Retina (tissue), 1 donor: Measurements from ENCODE around the gene TAS1R2.
"Not testable (repeated sequence)": the region's sequence is repeated elsewhere in the genome, so short reads cannot be mapped to it uniquely, and the experiment has no call there.

Experiments used
- DNase-seq: peaks from one replicate; pipeline ENCODE4 v3.0.0-alpha.2; 2016

The TAS1R2 gene

GRCh38 chr1:18868354-18868753, 8.9 kb upstream of the TAS1R2 start:
- DNase-seq = no peak

GRCh38 chr1:18866846-18867245, 7.4 kb upstream of the TAS1R2 start:
- DNase-seq = no peak

- DNase-seq = no peak
These were observed 6.9 kb upstream of the TAS1R2 start for GRCh38 chr1:18866314-18866713.

- no peak for DNase-seq
These were observed 5.7 kb upstream of the TAS1R2 start for GRCh38 chr1:18865176-18865575.

GRCh38 chr1:18861590-18861989, 2.1 kb upstream of the TAS1R2 start:
- no peak for DNase-seq

- DNase-seq = no peak
These were observed 1.6 kb upstream of the TAS1R2 start for GRCh38 chr1:18861082-18861481.

GRCh38 chr1:18858070-18858688, 1.3 kb downstream of the TAS1R2 start:
- no peak for DNase-seq

- DNase-seq = no peak
These were observed 3.0 kb downstream of the TAS1R2 start for GRCh38 chr1:18856435-18856834.

GRCh38 chr1:18855573-18855972, 3.9 kb downstream of the TAS1R2 start:
- no peak for DNase-seq

GRCh38 chr1:18854331-18855025, 5.0 kb downstream of the TAS1R2 start:
- no peak for DNase-seq

GRCh38 chr1:18852501-18852900, 7.0 kb downstream of the TAS1R2 start:
- no peak for DNase-seq

- DNase-seq = no peak
These were observed 10.2 kb downstream of the TAS1R2 start for GRCh38 chr1:18849261-18849711.

GRCh38 chr1:18847723-18848122, 11.7 kb downstream of the TAS1R2 start:
- not testable (repeated sequence) for DNase-seq

- DNase-seq = no peak
These were observed 19.3 kb downstream of the TAS1R2 start for GRCh38 chr1:18840145-18840544.

GRCh38 chr1:18836654-18837053, 22.8 kb downstream of the TAS1R2 start:
- DNase-seq = no peak

GRCh38 chr1:18832319-18832718, 27.1 kb downstream of the TAS1R2 start:
- DNase-seq = not testable (repeated sequence)

- DNase-seq = no peak
These were observed 27.8 kb downstream of the TAS1R2 start for GRCh38 chr1:18831656-18832055.

GRCh38 chr1:18830596-18830995, 28.9 kb downstream of the TAS1R2 start:
- DNase-seq = no peak

GRCh38 chr1:18829671-18830070, 29.8 kb downstream of the TAS1R2 start:
- no peak for DNase-seq

- no peak for DNase-seq
These were observed 31.2 kb downstream of the TAS1R2 start for GRCh38 chr1:18828224-18828623.

GRCh38 chr1:18823438-18823837, 36.0 kb downstream of the TAS1R2 start:
- DNase-seq = no peak

- DNase-seq = peak; percentile 88
These were observed 38.4 kb downstream of the TAS1R2 start for GRCh38 chr1:18820791-18821641.

- DNase-seq = no peak
These were observed 39.3 kb downstream of the TAS1R2 start for GRCh38 chr1:18819986-18820790.
